Breast epithelium (tissue), 3 donors: ENCODE results near the gene TNPO1.

Experiments used
- CTCF ChIP-seq, 3 donors: fragments of 450-650 bp; IDR thresholded peaks; one replicate each; pipeline ENCODE4 v1.5.1; 2016 to 2017; ENCODE audit warnings: antibody characterized with exemption in 3 of 3, mild to moderate bottlenecking in 3 of 3, moderate library complexity in 3 of 3
- POLR2A ChIP-seq: fragments of 450-650 bp; IDR thresholded peaks from one replicate; pipeline ENCODE4 v1.6.1; 2016; ENCODE audit warnings: antibody characterized with exemption, mild to moderate bottlenecking, moderate library complexity
- POLR2AphosphoS5 ChIP-seq, 3 donors: sonication (generic); formaldehyde crosslinking; IDR thresholded peaks; one replicate each; pipeline ENCODE4 v1.6.1; 2017; ENCODE audit warnings: antibody characterized with exemption in 3 of 3

GRCh38 chr5:72883850-72884249 is 67.4 kb downstream of the TNPO1 start:
- TF ChIP-seq POLR2A (no peak), CTCF (IDR thresholded peaks at IDR 0.05) (no peak), POLR2AphosphoS5 (IDR thresholded peaks at IDR 0.05) (no peak)
